T-helper 2 cell treated with Interferon-gamma antibody and Interleukin-4, amounts not matched to agents 5 μg/mL and 100 μg/mL, for 36 hours (primary cell): Measurements from ENCODE around the gene PDE4D.

Experiments
- DNase-seq: peaks from one replicate; pipeline ENCODE4 v3.0.0; 2021; ENCODE audit warnings: low spot score
- H3K27ac Mint-ChIP-seq: one replicate; pipeline ENCODE4 v1.8.0; 2021; ENCODE audit warnings: mild to moderate bottlenecking, mixed read lengths
- H3K27me3 Mint-ChIP-seq: one replicate; pipeline ENCODE4 v1.8.0; 2021; ENCODE audit warnings: low read depth, mixed read lengths
- H3K36me3 Mint-ChIP-seq: one replicate; pipeline ENCODE4 v1.8.0; 2021; ENCODE audit warnings: low read depth, mixed read lengths
- H3K4me1 Mint-ChIP-seq: one replicate; pipeline ENCODE4 v1.8.0; 2021; ENCODE audit warnings: low read depth, mixed read lengths
- H3K4me3 Mint-ChIP-seq: one replicate; pipeline ENCODE4 v1.8.0; 2022; ENCODE audit warnings: mild to moderate bottlenecking, moderate library complexity, mixed read lengths
- H3K9me3 Mint-ChIP-seq: one replicate; pipeline ENCODE4 v1.8.0; 2021; ENCODE audit warnings: mixed read lengths

PDE4D gene

DNA sequence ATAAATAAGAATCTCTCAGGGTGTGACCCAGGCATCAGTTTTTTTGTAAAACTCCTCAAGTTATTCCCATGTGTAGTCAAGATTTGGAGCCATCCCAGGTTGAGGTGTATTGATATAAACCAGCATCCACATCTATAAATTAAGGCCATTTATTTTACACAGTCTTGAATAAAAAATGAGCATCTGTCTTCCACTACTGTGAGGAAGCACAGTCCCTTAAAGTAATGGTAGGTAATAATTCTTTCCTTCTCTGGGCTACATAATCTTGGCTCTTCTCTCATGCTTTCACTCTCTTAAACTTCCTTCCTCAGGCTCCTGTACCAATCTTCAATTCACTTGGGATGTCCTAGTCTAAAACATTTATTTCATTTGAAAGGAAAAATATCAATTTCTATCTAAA is 110.3 kb downstream of the PDE4D start:
- Mint-ChIP-seq H3K4me1 (no peaks in the 10 kb centered on the region), H3K9me3 (no peaks in the 10 kb centered on the region), H3K27ac (no peak overlapping the region), H3K36me3 (no peaks in the 10 kb centered on the region), H3K4me3 (no peak overlapping the region), H3K27me3 (peaks cover 3% of the 10 kb centered on the region)
- DNase-seq = no peak

DNA sequence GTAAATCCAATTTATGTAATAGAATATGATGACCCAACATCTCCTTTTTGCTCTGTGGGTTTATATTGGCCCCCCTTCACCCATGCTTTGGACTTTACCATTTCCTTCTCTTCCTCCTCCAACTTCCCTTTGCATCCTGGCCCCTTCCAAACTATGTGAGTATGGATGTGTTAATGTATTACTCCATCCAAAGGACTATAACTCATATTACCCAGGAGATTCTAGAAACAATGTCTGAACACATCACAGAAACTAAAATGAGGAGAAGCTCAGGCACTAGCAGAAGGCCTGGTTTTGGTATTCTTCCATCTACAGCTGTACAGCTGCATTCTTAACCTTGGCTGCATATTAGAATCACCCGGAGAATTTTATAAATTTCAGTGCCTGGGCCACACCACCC is 110.7 kb downstream of the PDE4D start:
- DNase-seq = no peak
- peaks cover 3% of the 10 kb centered on the region for H3K27me3 Mint-ChIP-seq
- no peaks in the 10 kb centered on the region for H3K4me1 Mint-ChIP-seq
- H3K36me3 Mint-ChIP-seq = no peaks in the 10 kb centered on the region
- H3K27ac Mint-ChIP-seq = no peak overlapping the region
- no peak overlapping the region for H3K4me3 Mint-ChIP-seq
- H3K9me3 Mint-ChIP-seq = no peaks in the 10 kb centered on the region

DNA sequence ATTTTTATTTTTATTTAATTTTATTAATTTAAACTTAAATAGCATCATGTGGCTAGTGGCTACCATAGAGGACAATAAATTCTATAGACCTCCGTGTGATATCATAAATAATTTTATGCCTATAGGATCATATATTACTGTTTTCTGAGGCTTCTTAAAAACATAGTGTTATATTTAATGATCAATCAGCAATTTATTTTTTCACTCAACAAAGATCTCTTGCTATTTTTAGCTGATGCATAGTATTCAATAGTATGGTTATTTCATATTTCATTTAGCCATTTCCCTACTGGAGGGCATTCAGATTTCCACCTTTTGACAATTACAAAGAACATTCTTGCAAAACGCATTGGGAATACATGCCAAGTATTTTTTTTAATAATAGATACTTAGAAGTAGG is 114.1 kb downstream of the PDE4D start:
- no peaks in the 10 kb centered on the region for H3K4me1 Mint-ChIP-seq
- DNase-seq = no peak
- no peak overlapping the region for H3K4me3 Mint-ChIP-seq
- H3K27ac Mint-ChIP-seq = no peak overlapping the region
- H3K9me3 Mint-ChIP-seq = no peaks in the 10 kb centered on the region
- no peaks in the 10 kb centered on the region for H3K36me3 Mint-ChIP-seq
- peaks cover 10% of the 10 kb centered on the region for H3K27me3 Mint-ChIP-seq

DNA sequence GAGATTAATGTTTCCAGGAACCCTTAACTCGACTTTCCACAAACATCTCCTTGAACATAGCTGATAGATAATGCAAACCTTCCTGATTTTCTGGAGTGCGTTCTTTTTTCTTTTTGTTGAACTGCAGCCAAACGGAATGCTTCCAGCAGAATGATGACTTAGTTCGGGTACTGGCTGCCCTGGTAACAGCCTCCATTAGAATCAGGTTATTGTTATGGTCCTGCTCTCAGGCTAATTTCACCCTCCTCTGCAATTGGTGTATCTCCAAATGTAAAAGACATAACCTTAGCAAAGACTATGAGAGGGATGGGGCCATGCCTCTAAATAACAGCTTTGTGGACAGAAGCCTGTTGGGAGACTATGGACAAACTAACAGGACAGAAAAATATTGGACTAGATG is 116.5 kb downstream of the PDE4D start:
- Mint-ChIP-seq H3K4me1 (no peaks in the 10 kb centered on the region), H3K9me3 (no peaks in the 10 kb centered on the region), H3K36me3 (no peaks in the 10 kb centered on the region), H3K27ac (no peak overlapping the region), H3K27me3 (peaks cover 10% of the 10 kb centered on the region), H3K4me3 (no peak overlapping the region)
- DNase-seq = no peak

DNA sequence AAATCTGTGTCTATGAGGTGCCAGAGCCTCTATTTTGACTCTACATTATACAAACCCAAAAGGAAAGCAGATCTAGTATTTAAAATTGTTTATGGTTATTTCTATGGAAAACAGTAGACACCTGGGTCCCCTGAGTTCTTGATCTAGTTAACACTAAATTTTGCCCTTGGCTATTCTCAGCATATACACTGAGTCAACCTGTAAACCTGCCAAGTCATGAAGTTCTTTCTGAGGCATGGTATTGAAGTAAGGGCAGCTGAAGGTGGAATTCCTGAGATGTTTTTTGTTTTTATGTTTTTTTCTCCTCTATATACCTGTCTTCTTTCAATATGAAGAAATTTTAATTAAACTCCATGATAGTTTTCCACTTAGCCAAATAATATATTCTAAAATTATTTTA is 120.2 kb downstream of the PDE4D start:
- H3K27ac Mint-ChIP-seq = no peak overlapping the region
- no peaks in the 10 kb centered on the region for H3K36me3 Mint-ChIP-seq
- no peaks in the 10 kb centered on the region for H3K9me3 Mint-ChIP-seq
- no peak overlapping the region for H3K4me3 Mint-ChIP-seq
- H3K27me3 Mint-ChIP-seq = peaks cover 29% of the 10 kb centered on the region
- DNase-seq = no peak
- peaks cover 5% of the 10 kb centered on the region for H3K4me1 Mint-ChIP-seq

DNA sequence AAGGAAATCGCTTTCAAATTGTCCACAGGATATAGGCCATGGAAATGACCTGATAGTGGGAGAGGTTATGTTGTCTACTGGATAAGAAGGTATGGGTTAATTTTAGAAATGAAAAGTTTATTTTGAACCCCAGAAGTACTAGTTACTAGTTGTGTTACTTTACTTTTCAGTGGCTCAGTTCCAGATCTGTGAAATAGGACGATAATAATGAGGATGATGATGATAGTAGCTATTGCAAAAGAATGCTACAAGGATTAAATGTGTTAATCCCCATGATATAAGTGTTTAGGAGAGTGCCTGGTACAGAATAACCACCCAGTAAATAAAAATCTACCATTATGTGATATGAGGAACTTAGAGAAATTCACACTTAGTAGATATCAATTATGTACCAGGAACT is 120.8 kb downstream of the PDE4D start:
- DNase-seq = no peak
- no peak overlapping the region for H3K27ac Mint-ChIP-seq
- peaks cover 8% of the 10 kb centered on the region for H3K4me1 Mint-ChIP-seq
- peaks cover 34% of the 10 kb centered on the region for H3K27me3 Mint-ChIP-seq
- no peaks in the 10 kb centered on the region for H3K36me3 Mint-ChIP-seq
- no peaks in the 10 kb centered on the region for H3K9me3 Mint-ChIP-seq
- H3K4me3 Mint-ChIP-seq = no peak overlapping the region

DNA sequence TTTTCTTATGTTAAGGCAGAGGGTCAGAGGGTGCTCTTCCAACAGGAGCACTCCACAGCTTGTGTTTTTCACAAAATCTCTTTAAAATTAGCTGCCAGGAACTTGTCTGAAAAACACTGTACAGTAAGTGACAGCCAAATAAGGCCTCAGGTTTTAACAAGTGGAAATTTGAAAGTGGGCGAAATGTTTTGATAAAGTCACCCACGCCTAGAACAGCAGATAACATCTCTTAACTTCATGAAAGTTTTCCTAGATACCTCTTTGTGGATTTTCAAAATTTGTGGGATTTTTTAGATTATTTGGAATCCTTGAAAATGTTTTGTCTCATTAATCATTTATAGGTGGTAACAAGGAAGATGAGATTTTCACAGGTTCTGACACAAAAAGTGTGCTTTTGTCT is 121.3 kb downstream of the PDE4D start:
- no peak for DNase-seq
- H3K27me3 Mint-ChIP-seq = peaks cover 39% of the 10 kb centered on the region
- H3K9me3 Mint-ChIP-seq = no peaks in the 10 kb centered on the region
- no peaks in the 10 kb centered on the region for H3K36me3 Mint-ChIP-seq
- H3K4me1 Mint-ChIP-seq = peaks cover 8% of the 10 kb centered on the region
- H3K4me3 Mint-ChIP-seq = no peak overlapping the region
- H3K27ac Mint-ChIP-seq = no peak overlapping the region

DNA sequence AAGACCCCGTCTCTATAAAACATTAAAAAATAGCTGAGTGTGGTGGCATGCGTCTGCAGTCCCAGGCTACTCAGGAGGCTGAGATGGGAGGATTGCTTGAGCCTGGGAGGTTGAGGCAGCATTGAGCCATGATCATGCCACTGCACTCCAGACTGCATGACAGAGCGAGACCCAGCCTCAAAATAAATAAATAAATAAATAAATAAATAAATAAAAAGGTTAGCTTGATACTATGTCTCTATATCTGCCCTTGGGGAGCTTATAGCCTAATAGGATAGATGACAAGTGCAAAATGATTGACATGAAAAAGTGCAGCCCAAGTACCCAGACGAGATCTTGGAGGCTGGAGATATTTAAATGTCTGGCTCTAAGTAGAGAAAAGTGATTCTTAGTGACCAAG is 122.6 kb downstream of the PDE4D start:
- H3K27me3 Mint-ChIP-seq = peaks cover 42% of the 10 kb centered on the region
- H3K4me3 Mint-ChIP-seq = no peak overlapping the region
- H3K36me3 Mint-ChIP-seq = no peaks in the 10 kb centered on the region
- no peak overlapping the region for H3K27ac Mint-ChIP-seq
- peaks cover 9% of the 10 kb centered on the region for H3K4me1 Mint-ChIP-seq
- DNase-seq = no peak
- no peaks in the 10 kb centered on the region for H3K9me3 Mint-ChIP-seq

DNA sequence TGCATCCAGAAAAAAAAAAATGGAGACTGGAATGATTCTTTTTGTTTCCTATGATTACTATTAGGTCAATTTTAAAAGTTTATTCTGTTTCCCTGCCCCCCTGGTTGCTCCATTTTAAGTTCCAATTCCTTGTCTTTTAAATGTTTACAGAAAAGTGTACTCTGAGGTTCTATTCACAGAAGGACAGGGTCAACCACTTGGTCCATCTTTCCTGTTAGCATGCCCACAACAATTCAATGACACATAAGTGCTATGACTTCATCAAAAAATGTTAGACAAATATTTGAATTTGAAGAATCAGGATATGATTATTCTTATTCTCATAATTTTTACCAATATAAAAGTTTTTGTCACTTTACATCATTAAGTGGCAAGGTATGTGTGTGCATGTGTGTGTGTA is 123.7 kb downstream of the PDE4D start:
- Mint-ChIP-seq H3K4me3 (no peak overlapping the region), H3K27me3 (peaks cover 40% of the 10 kb centered on the region), H3K4me1 (peaks cover 9% of the 10 kb centered on the region), H3K9me3 (no peaks in the 10 kb centered on the region), H3K36me3 (no peaks in the 10 kb centered on the region), H3K27ac (no peak overlapping the region)
- DNase-seq = no peak

DNA sequence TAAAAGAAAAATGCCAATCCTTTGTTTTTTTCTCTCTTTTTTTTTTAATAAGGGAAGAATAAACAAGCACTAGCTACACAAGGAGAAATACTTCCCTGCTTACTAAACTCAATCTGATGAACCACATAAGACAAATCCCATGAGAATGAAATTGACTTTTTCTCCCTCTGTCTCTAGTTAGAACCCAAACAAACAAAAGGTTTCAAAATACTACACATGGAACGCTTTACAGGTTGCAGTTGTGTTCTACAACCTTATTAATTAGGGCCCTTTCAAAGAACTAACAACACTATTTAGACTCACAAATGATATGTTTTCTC is 124.5 kb downstream of the PDE4D start:
- no peaks in the 10 kb centered on the region for H3K9me3 Mint-ChIP-seq
- H3K4me1 Mint-ChIP-seq = peaks cover 9% of the 10 kb centered on the region
- no peak for DNase-seq
- H3K27ac Mint-ChIP-seq = no peak overlapping the region
- peak overlapping the region; percentile 75 for H3K4me3 Mint-ChIP-seq
- H3K36me3 Mint-ChIP-seq = no peaks in the 10 kb centered on the region
- peaks cover 40% of the 10 kb centered on the region for H3K27me3 Mint-ChIP-seq

DNA sequence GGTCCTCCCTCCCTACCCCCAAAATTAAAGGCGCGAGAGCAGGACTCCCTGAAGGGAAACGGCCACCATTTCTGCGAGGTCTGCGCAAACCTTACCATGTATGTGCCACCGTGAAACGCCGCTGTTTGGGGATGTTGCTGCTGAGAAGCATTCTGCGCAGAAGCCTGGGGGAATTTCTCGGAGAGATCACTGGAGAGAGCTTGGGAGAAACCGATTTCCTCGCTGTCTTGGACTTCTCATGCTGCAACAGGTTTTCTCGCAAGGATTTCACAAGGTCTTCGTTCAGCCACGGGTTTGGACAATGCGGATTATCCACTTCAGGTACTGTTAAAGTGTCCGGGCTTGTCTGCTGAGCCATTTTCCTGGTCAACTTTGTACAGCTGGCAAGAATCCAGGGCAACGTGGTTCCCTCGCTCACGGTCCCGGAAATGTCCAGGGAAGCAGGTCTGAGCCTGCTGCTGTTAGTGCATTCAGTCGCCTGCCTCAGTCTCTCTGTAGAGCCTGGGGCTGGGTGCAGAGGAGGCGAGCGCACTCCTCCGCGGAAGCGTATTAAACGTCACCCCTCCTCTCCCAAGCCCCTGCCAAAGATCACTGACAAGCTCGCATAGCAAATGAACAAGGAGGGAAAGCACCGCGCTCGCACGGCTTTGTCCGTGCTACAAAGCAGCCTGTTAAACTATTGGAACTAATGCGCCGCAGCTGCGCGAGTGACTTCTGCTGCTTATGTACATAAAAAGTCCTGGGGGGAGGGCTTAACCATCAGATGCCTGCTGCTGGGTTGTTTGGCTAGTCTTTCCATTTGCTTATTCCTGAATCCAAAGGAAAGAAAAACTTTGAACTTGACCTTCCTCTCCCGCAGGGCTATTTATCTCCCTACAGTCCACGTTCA is 125.1 kb downstream of the PDE4D start:
- H3K27me3 Mint-ChIP-seq = peaks cover 40% of the 10 kb centered on the region

DNA sequence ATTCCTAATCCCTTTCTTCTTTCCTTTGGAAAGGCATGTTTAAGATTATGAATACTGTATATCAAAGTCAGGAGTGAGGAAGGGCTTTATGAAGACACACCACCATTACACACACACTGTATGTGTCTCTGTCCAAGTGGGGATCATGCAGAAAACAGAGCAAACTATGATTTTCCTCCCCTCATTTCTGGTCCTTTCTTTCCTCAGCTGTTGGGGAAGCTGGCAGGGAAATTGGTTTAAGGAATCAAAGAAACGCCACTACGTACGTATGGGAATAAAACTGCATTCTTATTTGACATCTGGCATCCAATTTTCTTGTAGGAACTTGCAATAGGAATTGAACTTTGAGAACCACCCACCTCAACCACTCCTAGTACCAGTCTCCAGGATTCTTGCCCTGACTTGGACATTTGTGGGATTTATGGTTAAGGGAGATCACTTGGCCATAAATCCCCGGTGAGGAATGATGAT is 125.8 kb downstream of the PDE4D start:
- no peak for DNase-seq
- peak overlapping the region; percentile 75 for H3K4me3 Mint-ChIP-seq
- H3K27me3 Mint-ChIP-seq = peaks cover 40% of the 10 kb centered on the region
- H3K36me3 Mint-ChIP-seq = no peaks in the 10 kb centered on the region
- peaks cover 9% of the 10 kb centered on the region for H3K4me1 Mint-ChIP-seq
- H3K9me3 Mint-ChIP-seq = no peaks in the 10 kb centered on the region
- no peak overlapping the region for H3K27ac Mint-ChIP-seq

More for the DNA sequence above, 125.1 kb downstream of the PDE4D start:
- Mint-ChIP-seq H3K9me3 (no peaks in the 10 kb centered on the region), H3K27ac (no peak overlapping the region), H3K4me1 (peaks cover 9% of the 10 kb centered on the region), H3K4me3 (peak overlapping the region; percentile 75), H3K36me3 (no peaks in the 10 kb centered on the region)
- DNase-seq = peak; percentile 57

DNA sequence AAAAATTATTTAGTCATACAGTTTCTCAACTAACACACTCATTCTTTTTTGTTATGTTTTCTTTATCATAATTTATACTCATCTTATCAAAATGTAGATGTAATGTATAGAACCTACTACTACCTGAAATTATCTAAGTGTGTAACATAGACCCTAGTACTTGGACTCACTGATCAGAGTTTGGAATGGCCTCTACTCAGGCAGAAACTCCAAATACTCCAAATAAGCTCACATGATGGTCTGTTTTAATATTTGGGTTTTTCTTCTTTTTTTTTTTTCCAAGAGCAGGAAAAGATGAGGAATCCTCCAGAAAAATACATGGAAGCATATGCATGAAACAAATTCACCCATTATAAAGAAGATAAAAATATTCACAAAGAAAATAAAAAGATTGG is 126.3 kb downstream of the PDE4D start:
- Mint-ChIP-seq H3K27ac (no peak overlapping the region), H3K4me3 (no peak overlapping the region), H3K4me1 (peaks cover 9% of the 10 kb centered on the region), H3K9me3 (no peaks in the 10 kb centered on the region), H3K36me3 (no peaks in the 10 kb centered on the region), H3K27me3 (peaks cover 40% of the 10 kb centered on the region)
- DNase-seq = no peak

DNA sequence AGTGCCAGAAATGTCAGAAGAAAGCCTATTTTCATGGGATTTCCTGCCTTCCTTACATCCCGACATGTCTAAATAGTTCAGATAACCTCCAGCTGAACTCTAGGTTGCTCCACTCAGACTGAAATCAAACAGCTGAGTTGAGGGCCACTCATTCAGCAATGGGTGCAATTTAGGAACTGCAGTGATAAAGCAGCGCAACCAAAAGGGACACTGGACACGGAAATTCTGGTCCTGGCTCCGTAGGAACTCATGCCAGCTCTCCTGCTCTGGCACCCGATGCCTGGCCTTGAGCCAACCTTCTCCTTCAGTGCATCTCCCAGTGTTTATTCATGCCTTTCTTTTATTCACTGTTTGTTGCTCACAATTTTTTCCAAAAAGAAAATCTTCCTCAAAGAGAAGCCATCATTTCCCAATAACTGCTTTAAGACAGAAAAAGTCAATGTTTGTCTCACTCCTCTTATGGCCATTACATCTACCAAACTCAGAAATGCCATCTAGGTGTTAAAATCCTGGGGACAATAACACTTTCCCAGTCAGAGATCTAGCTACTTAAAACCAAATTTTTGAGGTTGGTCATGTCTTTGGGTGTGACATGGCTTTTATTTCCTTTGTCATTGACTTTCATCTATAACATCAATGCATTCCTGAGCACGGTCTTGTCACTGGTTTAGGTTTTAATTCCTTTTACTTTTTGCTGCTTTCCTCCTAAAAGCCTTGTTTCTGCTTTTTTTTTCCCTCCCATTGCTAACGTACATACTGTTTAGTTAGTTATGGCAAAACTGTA is 126.9 kb downstream of the PDE4D start:
- H3K9me3 Mint-ChIP-seq = no peaks in the 10 kb centered on the region
- H3K4me3 Mint-ChIP-seq = no peak overlapping the region
- peaks cover 40% of the 10 kb centered on the region for H3K27me3 Mint-ChIP-seq
- H3K4me1 Mint-ChIP-seq = peaks cover 9% of the 10 kb centered on the region
- H3K27ac Mint-ChIP-seq = no peak overlapping the region
- H3K36me3 Mint-ChIP-seq = no peaks in the 10 kb centered on the region
- DNase-seq = no peak
